A549 (cell line): ENCODE data around the gene PRKCE. TPM values are rescaled to one million over a fixed set of nuclear protein-coding genes. Genes with fewer than 3 reads are reported as not detected.
A peak's percentile ranks its signal among the peaks of the same experiment; 100 is the strongest.

ENCODE experiments used
- ATAC-seq, 2 experiments: fragments of 200-7000 bp in 1 of 2; fragments of >200 bp in 1 of 2; cut with Nextera tagmentation in 1 of 2; cut with Tn5 transposase in 1 of 2; 3 replicates each; pipeline versions ENCODE4 v1.8.0 to v1.9.1; 2018 to 2020; ENCODE audit warnings: mild to moderate bottlenecking in 1 of 2, moderate library complexity in 1 of 2
- CTCF ChIA-PET: fragments of 300-600 bp; sonication (Branson Sonifier 250); formaldehyde crosslinking; extraction: SDS; loops from one replicate; lab custom pipeline; 2021; ENCODE audit warnings: antibody characterized with exemption, inconsistent platforms; lab: Yijun Ruan, JAX
- POLR2A ChIA-PET: fragments of 350-600 bp; formaldehyde crosslinking; extraction: SDS; loops from one replicate; lab custom pipeline; 2021; ENCODE audit warnings: antibody characterized with exemption, inconsistent platforms; lab: Yijun Ruan, JAX
- DNase-seq, 2 experiments: peaks; one replicate each; pipeline versions ENCODE4 v3.0.0 to v3.0.0-alpha.2; 2011 to 2016; ENCODE audit warnings: low read depth in 1 of 2, low spot score in 1 of 2
- FAIRE-seq: peaks from 2 replicates; lab custom pipeline; 2011; peaks lifted over from hg19 to GRCh38; lab: Jason Lieb, UNC
- H3K27ac ChIP-seq, 2 experiments: fragments of >200 bp; sonication (Bioruptor Twin); formaldehyde crosslinking; 3 replicates each; pipeline ENCODE4 v1.5.1; 2016 to 2017
- H3K4me1 ChIP-seq: fragments of >200 bp; sonication (Bioruptor Twin); formaldehyde crosslinking; 3 replicates; pipeline ENCODE4 v1.6.1; 2016
- H3K4me2 ChIP-seq: fragments of >200 bp; sonication (Bioruptor Twin); formaldehyde crosslinking; 3 replicates; pipeline ENCODE4 v1.6.1; 2016
- H3K4me3 ChIP-seq: fragments of >200 bp; sonication (Bioruptor Twin); formaldehyde crosslinking; 3 replicates; pipeline ENCODE4 v1.5.1; 2016
- H3K9me3 ChIP-seq: fragments of >200 bp; sonication (Bioruptor Twin); formaldehyde crosslinking; 3 replicates; pipeline ENCODE4 v1.6.1; 2016
- ATOH8 ChIP-seq: fragments of 250-450 bp; sonication (Bioruptor Pico); IDR thresholded peaks from 2 replicates; pipeline ENCODE4 v1.5.0; 2020; ENCODE audit warnings: low read depth, mild to moderate bottlenecking, moderate library complexity
- BHLHE40 ChIP-seq: IDR thresholded peaks from 2 replicates; pipeline ENCODE4 v1.6.1; 2012; ENCODE audit warnings: low read depth, low read length, inconsistent platforms
- CHD2 ChIP-seq: fragments of 150-350 bp; IDR thresholded peaks from 2 replicates; pipeline ENCODE4 v1.6.1; 2014; ENCODE audit warnings: low read length; ENCODE audit not compliant: partially characterized antibody
- ESRRA ChIP-seq: fragments of 150-350 bp; IDR thresholded peaks from 2 replicates; pipeline ENCODE4 v1.6.1; 2014; ENCODE audit warnings: mild to moderate bottlenecking, low read length, borderline replicate concordance
- FOSL2 ChIP-seq, 2 experiments: fragments of 450-650 bp in 1 of 2; fragments of >200 bp in 1 of 2; sonication (Bioruptor Twin) in 1 of 2; formaldehyde crosslinking; IDR thresholded peaks; 2 replicates each; pipeline versions ENCODE4 v1.5.0 to v1.6.1; 2016 to 2020; ENCODE audit warnings: mild to moderate bottlenecking in 1 of 2, moderate library complexity in 1 of 2
- HDAC2 ChIP-seq: fragments of 200-600 bp; sonication (generic); IDR thresholded peaks from 2 replicates; pipeline ENCODE4 v1.6.1; 2016
- HOXB5 ChIP-seq: fragments of 250-450 bp; sonication (Bioruptor Pico); IDR thresholded peaks from 2 replicates; pipeline ENCODE4 v1.5.0; 2020; ENCODE audit warnings: mild to moderate bottlenecking, moderate library complexity
- KDM5A ChIP-seq: fragments of 200-600 bp; sonication (generic); IDR thresholded peaks from 2 replicates; pipeline ENCODE4 v1.6.1; 2016; ENCODE audit warnings: antibody characterized with exemption, mild to moderate bottlenecking
- MAFK ChIP-seq: fragments of 450-650 bp; IDR thresholded peaks from 2 replicates; pipeline ENCODE4 v1.6.1; 2014; ENCODE audit not compliant: partially characterized antibody
- MAZ ChIP-seq: fragments of 150-350 bp; IDR thresholded peaks from 2 replicates; pipeline ENCODE4 v1.6.1; 2014; ENCODE audit warnings: antibody characterized with exemption, low read depth, low read length, borderline replicate concordance
- PHF8 ChIP-seq: fragments of 200-600 bp; sonication (generic); IDR thresholded peaks from 2 replicates; pipeline ENCODE4 v1.6.1; 2016; ENCODE audit warnings: low read depth, mild to moderate bottlenecking, antibody characterized with exemption, moderate library complexity, borderline replicate concordance
- RAD21 ChIP-seq, 2 experiments: fragments of >200 bp in 1 of 2; sonication (Bioruptor Twin) in 1 of 2; formaldehyde crosslinking in 1 of 2; IDR thresholded peaks in 1 of 2; conservative IDR thresholded peaks in 1 of 2; 2 replicates in 1 of 2; 3 replicates in 1 of 2; pipeline ENCODE4 v1.6.1; 2012 to 2018; ENCODE audit warnings: inconsistent platforms in 1 of 2
- SMC3 ChIP-seq: fragments of >200 bp; sonication (Bioruptor Twin); formaldehyde crosslinking; IDR thresholded peaks from 3 replicates; pipeline ENCODE4 v1.6.1; 2018; ENCODE audit warnings: inconsistent platforms
- TP53 ChIP-seq: fragments of 250-450 bp; sonication (Bioruptor Pico); IDR thresholded peaks from 2 replicates; pipeline ENCODE4 v1.5.0; 2021; ENCODE audit warnings: mild to moderate bottlenecking, moderate library complexity
- WGBS: methylation state at CpG from one replicate; pipeline ENCODE4 v1.1.6; 2017; ENCODE audit errors: missing lambda C conversion rate; 5-methylcytosine and 5-hydroxymethylcytosine counted together
- polyA plus RNA-seq, 4 experiments: library from polyadenylated mRNA; depleted of rRNA in 3 of 4; stranded (reverse); fragments of >200 nt; fragmentation: RNase III in 1 of 4; extraction: RNeasy Plus Mini Kit Qiagen cat#74134 plus additional on column Dnase treatment in 1 of 4; gene quantifications; 2 replicates in 3 of 4; 3 replicates in 1 of 4; pipeline ENCODE4 v1.2.3, GENCODE V29; 2011 to 2017
- TF ChIP-seq, protein P1 (sequence below): fragments of >200 bp; sonication (Bioruptor Twin); formaldehyde crosslinking; IDR thresholded peaks from 3 replicates; pipeline ENCODE4 v1.5.1; 2016
- TF ChIP-seq, protein P2 (sequence below): fragments of 150-350 bp; IDR thresholded peaks from 2 replicates; pipeline ENCODE4 v1.6.1; 2014; ENCODE audit warnings: low read depth, mild to moderate bottlenecking, low read length

The PRKCE gene
- polyA plus RNA-seq, 2 of the 4 experiments (the other 2 are of a cell fraction): 11.5 to 12.0 TPM

- ATAC-seq: no peak
Observed at GRCh38 chr2:45678791-45679348, 27.4 kb downstream of the PRKCE start.

GRCh38 chr2:45680351-45680967 lies 29.0 kb downstream of the PRKCE start:
- no peak for TF ChIP-seq MAZ
- TF ChIP-seq, protein P1, sequence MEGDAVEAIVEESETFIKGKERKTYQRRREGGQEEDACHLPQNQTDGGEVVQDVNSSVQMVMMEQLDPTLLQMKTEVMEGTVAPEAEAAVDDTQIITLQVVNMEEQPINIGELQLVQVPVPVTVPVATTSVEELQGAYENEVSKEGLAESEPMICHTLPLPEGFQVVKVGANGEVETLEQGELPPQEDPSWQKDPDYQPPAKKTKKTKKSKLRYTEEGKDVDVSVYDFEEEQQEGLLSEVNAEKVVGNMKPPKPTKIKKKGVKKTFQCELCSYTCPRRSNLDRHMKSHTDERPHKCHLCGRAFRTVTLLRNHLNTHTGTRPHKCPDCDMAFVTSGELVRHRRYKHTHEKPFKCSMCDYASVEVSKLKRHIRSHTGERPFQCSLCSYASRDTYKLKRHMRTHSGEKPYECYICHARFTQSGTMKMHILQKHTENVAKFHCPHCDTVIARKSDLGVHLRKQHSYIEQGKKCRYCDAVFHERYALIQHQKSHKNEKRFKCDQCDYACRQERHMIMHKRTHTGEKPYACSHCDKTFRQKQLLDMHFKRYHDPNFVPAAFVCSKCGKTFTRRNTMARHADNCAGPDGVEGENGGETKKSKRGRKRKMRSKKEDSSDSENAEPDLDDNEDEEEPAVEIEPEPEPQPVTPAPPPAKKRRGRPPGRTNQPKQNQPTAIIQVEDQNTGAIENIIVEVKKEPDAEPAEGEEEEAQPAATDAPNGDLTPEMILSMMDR: no peak
- no peak for TF ChIP-seq RAD21 (conservative IDR thresholded peaks at IDR 0.05 in 1 of 2, IDR thresholded peaks at IDR 0.05 in 1 of 2)
- TF ChIP-seq, protein P2, sequence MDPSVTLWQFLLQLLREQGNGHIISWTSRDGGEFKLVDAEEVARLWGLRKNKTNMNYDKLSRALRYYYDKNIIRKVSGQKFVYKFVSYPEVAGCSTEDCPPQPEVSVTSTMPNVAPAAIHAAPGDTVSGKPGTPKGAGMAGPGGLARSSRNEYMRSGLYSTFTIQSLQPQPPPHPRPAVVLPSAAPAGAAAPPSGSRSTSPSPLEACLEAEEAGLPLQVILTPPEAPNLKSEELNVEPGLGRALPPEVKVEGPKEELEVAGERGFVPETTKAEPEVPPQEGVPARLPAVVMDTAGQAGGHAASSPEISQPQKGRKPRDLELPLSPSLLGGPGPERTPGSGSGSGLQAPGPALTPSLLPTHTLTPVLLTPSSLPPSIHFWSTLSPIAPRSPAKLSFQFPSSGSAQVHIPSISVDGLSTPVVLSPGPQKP: no peak
- 79% methylated on average over 6 of the region's 6 CpGs for WGBS
- Histone ChIP-seq H3K9me3 (no peaks in the 10 kb centered on the region), H3K4me1 (peaks cover 13% of the 10 kb centered on the region), H3K27ac (no peak overlapping the region), H3K4me3 (no peak overlapping the region), H3K4me2 (no peak overlapping the region)
- ATAC-seq (no peak), DNase-seq (no peak), FAIRE-seq (no peak)
- CTCF ChIA-PET: no interaction called here
- POLR2A ChIA-PET: no interaction called here

More at GRCh38 chr2:45678791-45679348, 27.4 kb downstream of the PRKCE start:
- no peak overlapping the region for H3K4me2 ChIP-seq
- POLR2A ChIA-PET: no interaction called here
- no peak for TF ChIP-seq TP53 (CRISPR knock-in tag)
- TF ChIP-seq FOSL2 (IDR thresholded peaks at IDR 0.05): no peak
- no peak for TF ChIP-seq FOSL2 (CRISPR knock-in tag; IDR thresholded peaks at IDR 0.05)
- TF ChIP-seq KDM5A: no peak
- TF ChIP-seq SMC3: no peak
- TF ChIP-seq HOXB5 (CRISPR knock-in tag): no peak
- TF ChIP-seq BHLHE40: no peak
- TF ChIP-seq CHD2: no peak
- TF ChIP-seq ESRRA: no peak
- TF ChIP-seq ATOH8: no peak
- TF ChIP-seq HDAC2: no peak
- TF ChIP-seq, all 56 proteins: peak for 0
- Histone ChIP-seq H3K9me3 (no peaks in the 10 kb centered on the region), H3K27ac (no peak overlapping the region), H3K4me3 (no peak overlapping the region), H3K4me1 (peaks cover 13% of the 10 kb centered on the region)
- CTCF ChIA-PET: no interaction called here
- 83% methylated on average over 4 of the region's 4 CpGs for WGBS
- FAIRE-seq: no peak
- no peak for DNase-seq

- ChIA-PET CTCF (no interaction called here), POLR2A (no interaction called here)
- DNase-seq: peak; percentile 48 to 55
- Histone ChIP-seq H3K4me1 (peaks cover 13% of the 10 kb centered on the region), H3K4me2 (no peak overlapping the region; the same call in 2 of the 3 replicates), H3K9me3 (no peaks in the 10 kb centered on the region), H3K4me3 (no peak overlapping the region), H3K27ac (no peak overlapping the region)
- no peak for FAIRE-seq
- TF ChIP-seq PHF8: no peak
- TF ChIP-seq MAFK: peak; percentile 94
- ATAC-seq: peak; percentile 48 to 76; a peak in 4 of 6 replicates
- WGBS: 77% methylated on average over 3 of the region's 3 CpGs
Observed at GRCh38 chr2:45681675-45682074, 30.2 kb downstream of the PRKCE start.
